BE2C (cell line): ENCODE measurements around the gene DTHD1.

Experiments used
- DNase-seq: peaks from one replicate; pipeline ENCODE4 v3.0.0-alpha.2; 2020
- H3K27me3 ChIP-seq: fragments of 250-450 bp; sonication (Bioruptor Pico); 2 replicates; pipeline ENCODE4 v1.5.1; 2020; ENCODE audit warnings: mild to moderate bottlenecking
- H3K36me3 ChIP-seq: fragments of 250-450 bp; sonication (Bioruptor Pico); 2 replicates; pipeline ENCODE4 v1.5.1; 2020; ENCODE audit warnings: mild to moderate bottlenecking
- H3K4me1 ChIP-seq: fragments of 250-450 bp; sonication (Bioruptor Pico); 2 replicates; pipeline ENCODE4 v1.5.1; 2020
- H3K4me3 ChIP-seq: 2 replicates; pipeline ENCODE4 v1.5.1; 2011; ENCODE audit warnings: low read depth, low read length
- H3K9me3 ChIP-seq: fragments of 250-450 bp; sonication (Bioruptor Pico); 2 replicates; pipeline ENCODE4 v1.5.1; 2020
- CTCF ChIP-seq: IDR thresholded peaks from 2 replicates; pipeline ENCODE4 v1.5.1; 2012; ENCODE audit warnings: mild to moderate bottlenecking, low read depth, low read length

DTHD1 gene

DNA sequence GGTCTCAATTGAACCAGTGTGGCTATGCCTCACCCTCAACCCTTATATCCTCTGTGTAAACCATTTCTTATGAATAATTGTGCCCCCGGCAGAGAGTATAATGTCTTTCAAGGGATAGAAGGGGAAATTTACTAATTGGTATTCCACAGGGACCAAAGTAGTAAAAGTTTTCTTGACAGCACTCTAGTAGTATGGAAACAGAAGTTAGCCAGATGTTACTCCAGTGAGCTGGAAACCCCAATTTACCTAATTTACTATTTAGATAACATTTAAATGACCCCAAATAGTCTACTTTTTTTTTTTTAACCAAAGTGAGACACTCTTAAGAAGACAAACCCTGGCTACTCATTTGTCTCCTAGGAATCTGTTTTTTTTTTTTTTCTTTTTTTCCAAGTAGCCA, 32.3 kb downstream of the DTHD1 start:
- no peaks in the 10 kb centered on the region for H3K4me1 ChIP-seq
- no peaks in the 10 kb centered on the region for H3K27me3 ChIP-seq
- DNase-seq = no peak
- no peak overlapping the region for H3K4me3 ChIP-seq
- TF ChIP-seq CTCF = no peak
- H3K36me3 ChIP-seq = no peaks in the 10 kb centered on the region
- H3K9me3 ChIP-seq = no peaks in the 10 kb centered on the region

- DNase-seq = no peak
- Histone ChIP-seq H3K36me3 (no peaks in the 10 kb centered on the region), H3K4me1 (no peaks in the 10 kb centered on the region), H3K4me3 (no peak overlapping the region), H3K9me3 (no peaks in the 10 kb centered on the region), H3K27me3 (no peaks in the 10 kb centered on the region)
- TF ChIP-seq CTCF = no peak
Measured at GRCh38 chr4:36316607-36317006, 35.2 kb downstream of the DTHD1 start.

DNA sequence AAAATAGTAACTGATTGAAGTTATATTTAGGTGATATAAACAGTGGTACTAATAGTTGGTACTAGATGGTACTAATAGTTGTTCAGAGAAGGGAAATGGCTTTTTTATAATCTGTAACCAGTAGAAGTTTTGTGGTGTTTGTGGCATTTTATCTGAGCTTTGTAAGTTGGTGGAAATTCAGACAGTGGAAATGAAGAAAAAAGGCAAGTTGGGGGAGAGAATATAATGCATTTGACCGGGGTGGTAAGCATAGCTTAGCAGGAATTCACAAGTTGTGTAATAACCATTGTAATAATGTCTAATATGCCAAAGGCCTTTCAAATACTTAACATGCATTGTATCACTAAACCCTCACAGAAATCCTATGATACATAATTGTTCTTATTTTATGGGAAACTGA, 36.3 kb downstream of the DTHD1 start:
- Histone ChIP-seq H3K27me3 (no peaks in the 10 kb centered on the region), H3K36me3 (no peaks in the 10 kb centered on the region), H3K9me3 (no peaks in the 10 kb centered on the region), H3K4me3 (no peak overlapping the region), H3K4me1 (no peaks in the 10 kb centered on the region)
- DNase-seq = no peak
- no peak for TF ChIP-seq CTCF

GRCh38 chr4:36320117-36320896, 38.9 kb downstream of the DTHD1 start:
- H3K4me1 ChIP-seq = no peaks in the 10 kb centered on the region

GRCh38 chr4:36321176-36321575, 39.8 kb downstream of the DTHD1 start:
- H3K4me1 ChIP-seq = no peaks in the 10 kb centered on the region

More at GRCh38 chr4:36320117-36320896, 38.9 kb downstream of the DTHD1 start:
- H3K27me3 ChIP-seq = no peaks in the 10 kb centered on the region
- no peaks in the 10 kb centered on the region for H3K9me3 ChIP-seq
- TF ChIP-seq CTCF = no peak
- no peak for DNase-seq
- no peak overlapping the region for H3K4me3 ChIP-seq
- no peaks in the 10 kb centered on the region for H3K36me3 ChIP-seq

More at GRCh38 chr4:36321176-36321575, 39.8 kb downstream of the DTHD1 start:
- DNase-seq = no peak
- Histone ChIP-seq H3K36me3 (no peaks in the 10 kb centered on the region), H3K4me3 (no peak overlapping the region), H3K9me3 (no peaks in the 10 kb centered on the region), H3K27me3 (no peaks in the 10 kb centered on the region)
- TF ChIP-seq CTCF = no peak
